GM18867 (cell line): ENCODE results near the gene MAPRE2.

Experiments
- ATAC-seq: cut with Tn5 transposase; IDR thresholded peaks from one replicate; pipeline ENCODE4 v1.9.1; 2021; ENCODE audit warnings: mild to moderate bottlenecking, moderate library complexity; ENCODE audit not compliant: unreplicated experiment

The MAPRE2 gene

GRCh38 chr18:35118641-35119040 lies 77.4 kb downstream of the MAPRE2 start:
- no peak for ATAC-seq

GRCh38 chr18:35121038-35121437 lies 79.8 kb downstream of the MAPRE2 start:
- ATAC-seq: no peak

DNA sequence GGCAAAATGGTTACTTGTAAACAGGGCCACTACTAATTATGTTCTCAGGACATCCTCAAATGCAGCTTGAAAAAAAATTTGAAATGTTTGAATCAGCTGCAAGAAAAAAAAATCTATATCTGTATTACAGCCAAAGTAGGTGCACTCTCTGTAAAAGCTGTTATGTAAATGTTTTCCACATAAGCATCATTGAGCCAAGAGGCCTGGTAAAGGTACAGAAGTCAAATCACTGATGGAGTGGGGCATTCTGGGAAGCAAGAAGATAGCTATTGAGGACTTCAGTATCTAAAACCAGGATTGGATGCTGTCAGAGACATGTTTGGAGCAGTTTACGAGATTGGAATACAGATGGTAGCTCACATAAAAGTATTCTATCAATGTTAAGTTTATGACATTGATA lies 80.3 kb downstream of the MAPRE2 start:
- no peak for ATAC-seq

GRCh38 chr18:35122586-35123224 lies 81.5 kb downstream of the MAPRE2 start:
- no peak for ATAC-seq

GRCh38 chr18:35123811-35124210 lies 82.6 kb downstream of the MAPRE2 start:
- no peak for ATAC-seq

DNA sequence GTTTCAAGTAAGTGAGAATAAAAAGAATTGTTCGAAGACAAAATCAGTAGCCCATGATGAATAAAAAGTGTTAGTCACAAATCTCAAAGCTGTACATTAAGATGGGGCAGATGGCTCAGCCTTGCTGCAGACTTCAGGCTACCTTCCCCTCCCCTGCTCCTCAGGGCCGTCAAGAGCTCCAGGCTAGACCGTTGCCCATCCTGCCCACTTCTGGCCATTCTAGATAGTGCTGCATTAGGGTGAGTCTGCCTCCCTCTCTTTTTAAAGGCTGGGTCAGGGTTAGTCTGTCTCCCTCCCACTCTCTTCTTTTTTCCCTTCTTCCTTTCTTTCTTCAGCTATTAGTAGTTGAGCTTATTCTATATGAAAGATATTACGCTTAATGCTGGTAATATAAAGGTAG lies 86.0 kb downstream of the MAPRE2 start:
- no peak for ATAC-seq

GRCh38 chr18:35128675-35129074 lies 87.5 kb downstream of the MAPRE2 start:
- no peak for ATAC-seq

GRCh38 chr18:35130236-35130635 lies 89.0 kb downstream of the MAPRE2 start:
- no peak for ATAC-seq

DNA sequence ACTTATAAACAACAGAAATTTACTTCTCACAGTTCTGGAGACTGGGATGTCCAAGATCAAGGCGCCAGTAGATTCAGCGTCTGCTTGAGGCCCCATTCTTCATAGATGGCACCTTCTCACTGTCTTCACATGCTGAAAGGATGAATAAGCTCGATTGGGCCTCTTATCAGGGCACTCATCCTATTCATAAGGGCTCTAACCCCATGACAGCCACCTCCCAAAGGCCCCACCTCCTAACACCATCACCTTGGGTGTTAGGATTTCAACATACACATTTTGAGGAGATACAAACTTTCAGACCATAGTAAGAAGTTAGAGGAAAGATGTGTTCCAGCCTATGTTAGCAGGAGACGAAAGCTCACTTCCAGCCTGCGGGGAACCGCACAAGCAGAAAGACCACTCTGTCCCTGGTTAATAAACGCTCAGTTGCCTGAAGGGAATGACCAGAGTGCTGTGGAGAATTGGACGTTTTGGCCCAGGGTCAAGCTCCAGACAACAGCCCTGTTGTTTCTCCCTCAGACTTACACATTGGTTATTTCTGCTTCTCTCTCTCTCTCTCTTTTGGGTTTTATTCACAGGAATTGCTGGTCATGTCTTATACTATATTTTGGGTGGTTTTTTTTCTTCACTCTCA lies 90.3 kb downstream of the MAPRE2 start:
- ATAC-seq: no peak

GRCh38 chr18:35132021-35132902 lies 91.0 kb downstream of the MAPRE2 start:
- ATAC-seq: no peak

DNA sequence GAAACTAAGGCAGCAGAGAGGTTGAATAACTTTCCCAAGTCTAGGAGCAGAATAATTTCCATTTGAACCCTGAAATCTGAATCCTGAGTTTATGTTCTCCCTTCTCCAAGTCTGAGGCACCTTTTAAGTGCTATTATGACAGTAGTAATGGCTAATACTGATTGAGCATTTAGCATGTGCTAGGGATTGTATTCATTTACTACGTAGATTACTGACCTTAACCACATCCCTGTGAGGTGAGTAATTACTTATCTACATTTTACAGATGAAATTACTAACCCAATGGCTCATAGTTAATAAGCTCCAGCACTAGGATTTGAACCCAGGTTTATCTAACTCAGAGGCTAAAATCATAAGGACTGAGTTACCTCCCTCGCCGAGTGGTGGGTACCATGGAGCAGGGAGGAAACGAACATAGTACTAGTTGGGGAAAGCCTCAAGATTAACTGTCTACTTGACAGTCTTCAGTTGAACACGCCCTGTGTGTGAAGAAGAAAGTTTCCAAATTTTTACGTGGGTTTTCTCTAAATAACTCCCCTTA lies 93.0 kb downstream of the MAPRE2 start:
- ATAC-seq: no peak

DNA sequence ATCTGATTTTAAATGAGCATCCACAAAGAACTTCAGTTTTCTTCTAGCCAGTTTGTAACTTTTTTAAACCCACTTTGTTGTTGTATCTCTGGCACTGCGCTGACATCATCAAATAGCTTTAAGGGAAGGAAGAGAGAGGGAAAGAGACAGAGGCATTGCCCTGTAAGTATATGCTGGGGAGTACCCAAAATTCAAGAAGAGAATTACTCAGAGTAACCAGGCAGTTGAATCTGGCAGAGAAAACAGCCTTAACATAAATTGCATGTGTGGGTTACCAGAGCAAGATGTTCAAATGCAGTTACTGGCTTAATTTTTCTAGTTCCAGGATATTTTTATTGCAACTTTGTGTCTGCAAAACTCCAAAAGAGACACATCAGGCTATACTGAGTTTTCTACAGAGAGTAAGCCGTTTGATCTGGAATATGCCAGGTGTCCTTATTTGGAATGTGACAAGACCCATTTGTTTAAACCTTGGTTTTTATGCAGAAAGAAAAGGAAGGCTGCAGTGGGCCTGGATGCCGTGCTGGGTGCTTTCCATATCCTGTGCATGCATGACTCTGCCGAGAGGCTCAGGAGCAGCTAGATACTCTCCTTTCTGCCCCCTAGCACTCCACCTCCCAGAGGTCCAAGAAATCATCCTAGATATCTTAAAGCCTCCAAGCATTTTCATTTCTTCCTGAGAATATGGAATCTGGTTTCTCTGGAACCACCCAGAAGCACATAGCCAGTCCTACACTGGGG lies 93.7 kb downstream of the MAPRE2 start:
- ATAC-seq: no peak

- ATAC-seq: no peak
Measured at GRCh38 chr18:35136248-35136647, 95.0 kb downstream of the MAPRE2 start.

- no peak for ATAC-seq
Measured at GRCh38 chr18:35136885-35137284, 95.7 kb downstream of the MAPRE2 start.

GRCh38 chr18:35137632-35138031 lies 96.4 kb downstream of the MAPRE2 start:
- ATAC-seq: no peak

DNA sequence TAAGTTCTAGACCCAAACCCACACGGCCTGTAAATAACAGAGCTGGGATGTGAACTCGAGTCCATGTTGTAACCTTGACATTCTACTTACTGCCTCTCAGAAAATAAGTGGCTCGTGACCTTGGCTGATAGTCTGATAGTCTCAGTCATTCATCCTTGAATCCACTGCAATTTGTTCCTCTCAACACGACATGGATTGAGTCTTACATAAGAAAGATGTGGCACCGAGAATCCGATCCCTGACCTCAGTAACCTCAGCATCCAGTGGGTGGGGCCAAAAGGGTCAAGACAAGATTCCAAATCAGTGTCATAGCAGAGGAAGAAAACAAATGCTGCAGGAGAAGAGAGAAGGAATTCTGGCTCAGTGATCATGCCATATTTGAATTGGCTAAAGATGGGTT lies 97.6 kb downstream of the MAPRE2 start:
- ATAC-seq: no peak

GRCh38 chr18:35139517-35139916 lies 98.3 kb downstream of the MAPRE2 start:
- no peak for ATAC-seq

DNA sequence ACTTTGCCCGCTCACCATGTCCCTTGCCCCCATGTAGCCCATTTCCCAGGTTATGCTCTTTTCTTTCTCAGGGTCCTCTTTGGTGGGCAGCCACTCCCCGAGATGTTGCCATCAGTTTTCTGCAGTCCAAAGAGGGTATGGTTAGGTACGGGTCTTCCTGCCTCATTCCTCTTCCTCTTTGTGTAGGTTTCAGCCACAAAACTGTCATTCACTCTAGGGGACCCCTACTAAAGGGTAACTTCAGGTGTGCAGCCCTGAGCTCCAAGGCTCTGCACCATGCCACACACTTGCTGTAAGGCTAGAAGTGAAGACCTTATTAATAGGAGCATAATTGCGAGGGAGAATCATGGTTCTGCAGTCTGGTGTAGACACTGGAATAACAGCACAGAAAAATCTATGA lies 99.9 kb downstream of the MAPRE2 start:
- ATAC-seq: no peak

- ATAC-seq: no peak
Measured at GRCh38 chr18:35141567-35142274, 100.5 kb downstream of the MAPRE2 start.

GRCh38 chr18:35142275-35142615 lies 101.0 kb downstream of the MAPRE2 start:
- no peak for ATAC-seq
